Glutamatergic neuron (in vitro differentiated cells): Measurements from ENCODE around the gene CLSTN2. TPM values are rescaled to one million over a fixed set of nuclear protein-coding genes. Genes with fewer than 3 reads are reported as not detected.

Experiments
- DNase-seq: peaks from one replicate; pipeline ENCODE4 v3.0.0; 2022
- H3K27ac Mint-ChIP-seq: one replicate; pipeline ENCODE4 v1.8.0; 2020; ENCODE audit warnings: mild to moderate bottlenecking, mixed read lengths, inconsistent platforms; ENCODE audit not compliant: unreplicated experiment
- H3K27me3 Mint-ChIP-seq: one replicate; pipeline ENCODE4 v1.8.0; 2020; ENCODE audit warnings: mild to moderate bottlenecking, moderate library complexity, mixed read lengths, inconsistent platforms; ENCODE audit not compliant: unreplicated experiment
- H3K36me3 Mint-ChIP-seq: one replicate; pipeline ENCODE4 v1.8.0; 2020; ENCODE audit warnings: mild to moderate bottlenecking, mixed read lengths, inconsistent platforms; ENCODE audit not compliant: unreplicated experiment
- H3K4me1 Mint-ChIP-seq: one replicate; pipeline ENCODE4 v1.8.0; 2020; ENCODE audit warnings: mild to moderate bottlenecking, low read depth, mixed read lengths, inconsistent platforms; ENCODE audit not compliant: unreplicated experiment
- H3K4me3 Mint-ChIP-seq: one replicate; pipeline ENCODE4 v1.8.0; 2020; ENCODE audit warnings: mild to moderate bottlenecking, mixed read lengths, inconsistent platforms; ENCODE audit not compliant: unreplicated experiment
- H3K9me3 Mint-ChIP-seq: one replicate; pipeline ENCODE4 v1.8.0; 2020; ENCODE audit warnings: mild to moderate bottlenecking, moderate library complexity, mixed read lengths, inconsistent platforms; ENCODE audit not compliant: unreplicated experiment
- total RNA-seq: library from RNA; stranded (reverse); fragmentation: NEBNext Ultra II Directional; extraction: Animal tissue kit (Norgen Biotek cat#: 25700); gene quantifications from one replicate; pipeline ENCODE4 v1.2.1, GENCODE V29; 2021; ENCODE audit not compliant: unreplicated experiment
- TF ChIP-seq, protein P1 (sequence below): fragments of 200-600 bp; sonication (generic); IDR thresholded peaks from one replicate; pipeline ENCODE4 v1.5.0; 2021; ENCODE audit not compliant: partially characterized antibody, unreplicated experiment

The CLSTN2 gene
- total RNA-seq, 1 donor from 2014 or later: 3.1 TPM

DNA sequence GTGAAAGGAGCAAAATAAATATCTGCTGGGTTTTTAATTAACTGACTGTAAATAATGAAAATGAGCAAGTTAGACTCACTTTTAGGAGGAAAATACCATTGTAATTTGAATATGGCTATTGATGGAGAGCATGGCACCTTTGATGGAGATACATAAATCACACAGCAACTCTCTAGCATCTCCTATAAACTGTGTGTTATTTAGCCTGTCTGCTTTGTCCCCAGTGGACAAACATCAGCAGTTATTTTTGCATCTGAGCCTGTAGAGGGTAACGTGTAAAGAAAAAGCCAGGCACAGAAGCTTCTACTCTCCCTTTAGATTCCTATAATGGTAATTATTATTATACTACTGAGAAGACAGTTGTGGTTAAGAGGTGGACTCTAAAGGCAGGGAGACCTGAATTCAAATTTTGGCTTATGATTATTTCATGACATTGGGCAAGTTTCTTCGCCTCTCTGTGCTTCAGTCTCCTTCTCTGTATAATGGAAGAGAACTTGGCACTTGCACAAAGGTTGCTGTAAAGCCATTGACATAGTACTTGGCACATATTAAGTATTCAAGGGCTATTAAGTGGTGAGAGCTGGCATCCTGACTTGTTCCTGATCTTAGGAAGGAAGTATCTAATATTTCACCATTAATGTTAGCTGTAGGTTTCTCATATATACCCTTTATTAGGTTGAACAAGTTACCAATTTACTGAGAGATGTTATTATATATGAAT, 453.4 kb downstream of the CLSTN2 start:
- H3K9me3 Mint-ChIP-seq: peaks cover 3% of the 10 kb centered on the region
- no peak overlapping the region for H3K27ac Mint-ChIP-seq
- DNase-seq: no peak
- no peaks in the 10 kb centered on the region for H3K36me3 Mint-ChIP-seq
- H3K4me3 Mint-ChIP-seq: no peak overlapping the region
- TF ChIP-seq, protein P1, sequence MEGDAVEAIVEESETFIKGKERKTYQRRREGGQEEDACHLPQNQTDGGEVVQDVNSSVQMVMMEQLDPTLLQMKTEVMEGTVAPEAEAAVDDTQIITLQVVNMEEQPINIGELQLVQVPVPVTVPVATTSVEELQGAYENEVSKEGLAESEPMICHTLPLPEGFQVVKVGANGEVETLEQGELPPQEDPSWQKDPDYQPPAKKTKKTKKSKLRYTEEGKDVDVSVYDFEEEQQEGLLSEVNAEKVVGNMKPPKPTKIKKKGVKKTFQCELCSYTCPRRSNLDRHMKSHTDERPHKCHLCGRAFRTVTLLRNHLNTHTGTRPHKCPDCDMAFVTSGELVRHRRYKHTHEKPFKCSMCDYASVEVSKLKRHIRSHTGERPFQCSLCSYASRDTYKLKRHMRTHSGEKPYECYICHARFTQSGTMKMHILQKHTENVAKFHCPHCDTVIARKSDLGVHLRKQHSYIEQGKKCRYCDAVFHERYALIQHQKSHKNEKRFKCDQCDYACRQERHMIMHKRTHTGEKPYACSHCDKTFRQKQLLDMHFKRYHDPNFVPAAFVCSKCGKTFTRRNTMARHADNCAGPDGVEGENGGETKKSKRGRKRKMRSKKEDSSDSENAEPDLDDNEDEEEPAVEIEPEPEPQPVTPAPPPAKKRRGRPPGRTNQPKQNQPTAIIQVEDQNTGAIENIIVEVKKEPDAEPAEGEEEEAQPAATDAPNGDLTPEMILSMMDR: no peak
- H3K4me1 Mint-ChIP-seq: peaks cover 4% of the 10 kb centered on the region
- H3K27me3 Mint-ChIP-seq: no peaks in the 10 kb centered on the region

- H3K27ac Mint-ChIP-seq: no peak overlapping the region
- TF ChIP-seq, protein P1: no peak
- H3K27me3 Mint-ChIP-seq: no peaks in the 10 kb centered on the region
- peaks cover 4% of the 10 kb centered on the region for H3K4me1 Mint-ChIP-seq
- DNase-seq: no peak
- no peak overlapping the region for H3K4me3 Mint-ChIP-seq
- peaks cover 3% of the 10 kb centered on the region for H3K9me3 Mint-ChIP-seq
- no peaks in the 10 kb centered on the region for H3K36me3 Mint-ChIP-seq
Measured at GRCh38 chr3:140391061-140391460, 456.1 kb downstream of the CLSTN2 start.

- DNase-seq: no peak
- TF ChIP-seq, protein P1: no peak
- Mint-ChIP-seq H3K4me3 (no peak overlapping the region), H3K9me3 (no peaks in the 10 kb centered on the region), H3K4me1 (no peaks in the 10 kb centered on the region), H3K36me3 (no peaks in the 10 kb centered on the region), H3K27me3 (no peaks in the 10 kb centered on the region), H3K27ac (no peak overlapping the region)
Measured at GRCh38 chr3:140394488-140395133, 459.6 kb downstream of the CLSTN2 start.

DNA sequence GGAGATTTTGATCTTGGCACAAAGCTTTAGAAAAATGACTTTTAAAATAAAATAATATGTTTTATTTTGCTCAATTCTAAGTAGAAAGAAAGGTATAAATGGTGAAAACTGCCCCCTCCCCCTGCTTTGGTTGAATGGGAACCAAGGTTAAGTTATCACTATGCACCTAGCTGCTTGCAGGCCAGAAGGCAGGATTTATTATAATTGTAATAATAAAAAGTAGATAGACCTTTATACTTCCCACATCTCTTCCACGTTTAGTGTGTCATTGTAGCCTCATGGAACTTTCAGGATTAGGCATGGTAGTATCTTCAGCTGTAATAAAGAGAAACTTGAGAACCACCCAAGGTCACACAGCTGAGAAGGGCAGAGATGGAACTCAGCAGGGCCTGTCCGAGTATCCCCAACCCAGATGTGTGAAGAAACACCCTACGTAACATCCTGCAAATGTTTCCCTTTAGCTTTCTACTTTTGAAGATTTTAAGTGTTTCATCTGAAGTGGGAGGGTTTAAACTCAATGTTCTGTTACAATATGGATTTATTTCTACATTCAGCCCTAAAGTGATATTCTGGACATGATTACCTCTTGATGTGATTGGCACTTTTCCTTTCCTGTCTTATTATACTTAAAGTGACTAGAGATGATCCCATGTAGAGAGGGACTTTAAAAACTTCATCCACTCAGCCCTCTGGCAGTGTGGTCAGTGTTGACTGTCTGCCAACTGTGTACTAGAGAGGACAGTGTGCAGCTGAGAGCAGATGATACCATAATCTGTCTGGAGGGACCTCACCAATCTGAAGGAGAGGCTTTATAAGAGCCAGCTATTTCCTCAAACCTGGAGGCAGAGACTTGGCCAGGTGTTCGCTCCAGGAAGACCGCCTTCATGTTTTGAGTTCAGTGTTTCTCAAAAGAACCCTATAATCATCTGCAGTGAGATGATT, 460.4 kb downstream of the CLSTN2 start:
- TF ChIP-seq, protein P1: no peak
- no peaks in the 10 kb centered on the region for H3K9me3 Mint-ChIP-seq

More for the DNA sequence above, 460.4 kb downstream of the CLSTN2 start:
- no peaks in the 10 kb centered on the region for H3K4me1 Mint-ChIP-seq
- DNase-seq: no peak
- H3K4me3 Mint-ChIP-seq: no peak overlapping the region
- no peak overlapping the region for H3K27ac Mint-ChIP-seq
- H3K36me3 Mint-ChIP-seq: no peaks in the 10 kb centered on the region
- H3K27me3 Mint-ChIP-seq: no peaks in the 10 kb centered on the region
